B cell (primary cell): ENCODE data around the gene RNF135. TPM values are rescaled to one million over a fixed set of nuclear protein-coding genes. Genes with fewer than 3 reads are reported as not detected.

Source experiments
- ATAC-seq: fragments of 200-7000 bp; cut with Tn5 transposase; one replicate; pipeline ENCODE4 v1.10.0; 2021; ENCODE audit warnings: low read depth, mild to moderate bottlenecking, moderate number of reproducible peaks, moderate library complexity
- CTCF ChIA-PET: fragments of 350-600 bp; sonication (Branson Sonifier 250); formaldehyde crosslinking; loops from one replicate; lab custom pipeline; 2021; ENCODE audit warnings: antibody characterized with exemption, inconsistent platforms; lab: Charles Lee
- POLR2A ChIA-PET: fragments of 350-600 bp; sonication (Branson Sonifier 250); formaldehyde crosslinking; loops from one replicate; lab custom pipeline; 2021; ENCODE audit warnings: antibody characterized with exemption; lab: Charles Lee
- DNase-seq: peaks from one replicate; pipeline ENCODE4 v3.0.0; 2013
- H2AFZ ChIP-seq: 2 replicates; pipeline ENCODE4 v1.6.1; 2012; ENCODE audit warnings: mild to moderate bottlenecking, low read depth, low read length; ENCODE audit not compliant: insufficient read depth, poor library complexity, severe bottlenecking
- H3K27ac ChIP-seq, 2 donors: 1 replicate in 1 of 2; 2 replicates in 1 of 2; pipeline ENCODE4 v1.5.1; 2012 to 2013; ENCODE audit warnings: low read length in 2 of 2, mild to moderate bottlenecking in 2 of 2, moderate library complexity in 1 of 2
- H3K27me3 ChIP-seq, 4 experiments: fragments of 200-600 bp in 1 of 4; sonication (generic) in 1 of 4; replicated peaks in 1 of 4; 1 replicate in 2 of 4; 2 replicates in 2 of 4; pipeline versions ENCODE4 v1.6.1 to v1.7.0; 2013 to 2016; ENCODE audit warnings: low read length in 3 of 4, mild to moderate bottlenecking in 2 of 4, mixed read lengths in 1 of 4, moderate library complexity in 1 of 4; ENCODE audit not compliant: insufficient read depth in 4 of 4, control insufficient read depth in 3 of 4; ENCODE audit errors: control extremely low read depth in 1 of 4
- H3K36me3 ChIP-seq, 2 experiments: replicated peaks in 1 of 2; 1 replicate in 1 of 2; 2 replicates in 1 of 2; pipeline versions ENCODE4 v1.6.1 to v1.7.1; 2013; ENCODE audit warnings: low read length in 1 of 2; ENCODE audit not compliant: insufficient read depth in 2 of 2, control insufficient read depth in 1 of 2; ENCODE audit errors: control extremely low read depth in 1 of 2, extremely low read depth in 1 of 2
- H3K4me1 ChIP-seq, 2 donors: fragments of 200-600 bp in 1 of 2; sonication (generic) in 1 of 2; 1 replicate in 1 of 2; 2 replicates in 1 of 2; pipeline versions ENCODE4 v1.5.1 to v1.6.1; 2013 to 2017; ENCODE audit warnings: low read length in 2 of 2; ENCODE audit not compliant: control insufficient read depth in 2 of 2, insufficient read depth in 2 of 2
- H3K4me2 ChIP-seq: replicated peaks from 2 replicates; pipeline ENCODE3; 2012; ENCODE audit warnings: mild to moderate bottlenecking, low read depth, low read length; ENCODE audit not compliant: poor library complexity, severe bottlenecking
- H3K4me3 ChIP-seq, 5 experiments: fragments of 200-600 bp in 1 of 5; sonication (generic) in 1 of 5; 1 replicate in 3 of 5; 2 replicates in 2 of 5; pipeline versions ENCODE4 v1.5.1 to v1.7.0; 2011 to 2016; ENCODE audit warnings: low read length in 4 of 5, mild to moderate bottlenecking in 4 of 5, low read depth in 2 of 5, control low read depth in 1 of 5, moderate library complexity in 1 of 5; ENCODE audit not compliant: insufficient read depth in 1 of 5; ENCODE audit errors: control extremely low read depth in 1 of 5, extremely low read depth in 1 of 5
- H3K79me2 ChIP-seq: fragments of 200-600 bp; sonication (generic); one replicate; pipeline ENCODE4 v1.6.0; 2016; ENCODE audit warnings: low read length; ENCODE audit not compliant: control insufficient read depth, insufficient read depth
- H3K9ac ChIP-seq: fragments of 200-600 bp; sonication (generic); 2 replicates; pipeline ENCODE4 v1.6.1; 2017; ENCODE audit warnings: mild to moderate bottlenecking, low read length, moderate library complexity
- H3K9me3 ChIP-seq, 3 donors: one replicate each; pipeline versions ENCODE4 v1.6.1 to v1.7.1; 2013; ENCODE audit warnings: low read length in 2 of 3; ENCODE audit not compliant: control insufficient read depth in 2 of 3, insufficient read depth in 1 of 3; ENCODE audit errors: control extremely low read depth in 1 of 3
- H4K20me1 ChIP-seq: 2 replicates; pipeline ENCODE4 v1.6.0; 2012; ENCODE audit warnings: mild to moderate bottlenecking, low read length; ENCODE audit not compliant: insufficient read depth, control insufficient read depth, poor library complexity, severe bottlenecking
- H3K27ac Mint-ChIP-seq: one replicate; pipeline ENCODE4 v1.8.0; 2021; ENCODE audit warnings: mixed read lengths
- H3K27me3 Mint-ChIP-seq: one replicate; pipeline ENCODE4 v1.8.0; 2021; ENCODE audit warnings: mixed read lengths
- H3K4me1 Mint-ChIP-seq: one replicate; pipeline ENCODE4 v1.8.0; 2021; ENCODE audit warnings: mixed read lengths
- H3K4me3 Mint-ChIP-seq: one replicate; pipeline ENCODE4 v1.8.0; 2021; ENCODE audit warnings: mixed read lengths
- H3K9me3 Mint-ChIP-seq: one replicate; pipeline ENCODE4 v1.8.0; 2022; ENCODE audit warnings: mixed read lengths; ENCODE audit not compliant: insufficient read depth
- EZH2 ChIP-seq: IDR thresholded peaks from 2 replicates; pipeline ENCODE4 v1.6.1; 2012; ENCODE audit warnings: borderline replicate concordance, low read depth, mild to moderate bottlenecking, moderate library complexity, low read length; ENCODE audit not compliant: insufficient read depth, poor library complexity, severe bottlenecking
- WGBS: methylation state at CpG from one replicate; pipeline ENCODE4 v1.1.5; 2013; ENCODE audit warnings: missing lambda C conversion rate; ENCODE audit not compliant: insufficient coverage; 5-methylcytosine and 5-hydroxymethylcytosine counted together
- intact Hi-C: fragments of 100-400 bp; cut with micrococcal nuclease; formaldehyde crosslinking; loops from one replicate; pipeline ENCODE4 v1.10.0; 2022
- polyA plus RNA-seq: library from polyadenylated mRNA; depleted of rRNA; stranded (reverse); fragments of >200 nt; gene quantifications from 2 replicates; pipeline ENCODE4 v1.2.3, GENCODE V29; 2012
- total RNA-seq, 2 donors: library from RNA; stranded (reverse); fragments of 120-200 nt in 1 of 2; gene quantifications; 1 replicate in 1 of 2; 2 replicates in 1 of 2; pipeline versions ENCODE4 v1.2.3 to v1.2.4, GENCODE V29; 2013 to 2022
- TF ChIP-seq, protein P1 (sequence below): fragments of 200-600 bp; IDR thresholded peaks from one replicate; pipeline ENCODE4 v1.8.0; 2022; ENCODE audit warnings: antibody characterized with exemption, mild to moderate bottlenecking

Gene RNF135
- total and polyA plus RNA-seq, 2 donors (not counting 1 experiment from before 2014, with no cell fraction given) = 23.4 to 24.2 TPM

GRCh38 chr17:30981531-30982519, 11.0 kb downstream of the RNF135 start:
- Mint-ChIP-seq H3K4me1 (peaks cover 19% of the 10 kb centered on the region), H3K4me3 (no peak overlapping the region), H3K9me3 (peaks cover under 1% of the 10 kb centered on the region), H3K27me3 (no peaks in the 10 kb centered on the region), H3K27ac (peak overlapping the region; percentile 21)
- ChIA-PET POLR2A (no interaction called here), CTCF (no interaction called here)
- Histone ChIP-seq H3K27me3 (no peaks in the 10 kb centered on the region), H3K79me2 (peaks cover 36% of the 10 kb centered on the region), H3K9me3 (no peaks in the 10 kb centered on the region), H4K20me1 (peaks cover 11% of the 10 kb centered on the region), H3K27ac (no peak overlapping the region), H3K9ac (no peak overlapping the region), H3K4me3 (no peak overlapping the region), H3K36me3 (peaks cover 4 to 19% of the 10 kb centered on the region in 2 experiments), H3K4me1 (no peaks in the 10 kb centered on the region), H2AFZ (no peak overlapping the region), H3K4me2 (no peak overlapping the region)
- intact Hi-C loops = no loop called here
- TF ChIP-seq, protein P1, sequence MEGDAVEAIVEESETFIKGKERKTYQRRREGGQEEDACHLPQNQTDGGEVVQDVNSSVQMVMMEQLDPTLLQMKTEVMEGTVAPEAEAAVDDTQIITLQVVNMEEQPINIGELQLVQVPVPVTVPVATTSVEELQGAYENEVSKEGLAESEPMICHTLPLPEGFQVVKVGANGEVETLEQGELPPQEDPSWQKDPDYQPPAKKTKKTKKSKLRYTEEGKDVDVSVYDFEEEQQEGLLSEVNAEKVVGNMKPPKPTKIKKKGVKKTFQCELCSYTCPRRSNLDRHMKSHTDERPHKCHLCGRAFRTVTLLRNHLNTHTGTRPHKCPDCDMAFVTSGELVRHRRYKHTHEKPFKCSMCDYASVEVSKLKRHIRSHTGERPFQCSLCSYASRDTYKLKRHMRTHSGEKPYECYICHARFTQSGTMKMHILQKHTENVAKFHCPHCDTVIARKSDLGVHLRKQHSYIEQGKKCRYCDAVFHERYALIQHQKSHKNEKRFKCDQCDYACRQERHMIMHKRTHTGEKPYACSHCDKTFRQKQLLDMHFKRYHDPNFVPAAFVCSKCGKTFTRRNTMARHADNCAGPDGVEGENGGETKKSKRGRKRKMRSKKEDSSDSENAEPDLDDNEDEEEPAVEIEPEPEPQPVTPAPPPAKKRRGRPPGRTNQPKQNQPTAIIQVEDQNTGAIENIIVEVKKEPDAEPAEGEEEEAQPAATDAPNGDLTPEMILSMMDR = no peak
- TF ChIP-seq EZH2 = no peak
- no peak for DNase-seq
- ATAC-seq = no peak
- 98% methylated on average over 6 of the region's 8 CpGs for WGBS

GRCh38 chr17:30982855-30983254, 12.0 kb downstream of the RNF135 start:
- intact Hi-C loops = no loop called here
- CTCF ChIA-PET = no interaction called here

More at GRCh38 chr17:30982855-30983254, 12.0 kb downstream of the RNF135 start:
- no peak for ATAC-seq
- H3K4me2 ChIP-seq = no peak overlapping the region
- no peak overlapping the region for H3K4me3 Mint-ChIP-seq
- no peaks in the 10 kb centered on the region for H3K9me3 Mint-ChIP-seq
- peaks cover 26% of the 10 kb centered on the region for H3K79me2 ChIP-seq
- no peak overlapping the region for H3K27ac Mint-ChIP-seq
- H3K27me3 ChIP-seq = no peaks in the 10 kb centered on the region
- no peak overlapping the region for H3K27ac ChIP-seq
- POLR2A ChIA-PET = no interaction called here
- H3K4me3 ChIP-seq = no peak overlapping the region
- WGBS = 57% methylated on average over 1 of the region's 1 CpG
- H3K9me3 ChIP-seq = no peaks in the 10 kb centered on the region
- TF ChIP-seq, protein P1 = no peak
- no peak for TF ChIP-seq EZH2
- no peak for DNase-seq
- no peaks in the 10 kb centered on the region for H3K4me1 ChIP-seq
- peaks cover 4 to 26% of the 10 kb centered on the region in 2 experiments for H3K36me3 ChIP-seq
- no peaks in the 10 kb centered on the region for H3K27me3 Mint-ChIP-seq
- H3K9ac ChIP-seq = no peak overlapping the region
- H3K4me1 Mint-ChIP-seq = peaks cover 17% of the 10 kb centered on the region
- peaks cover 11% of the 10 kb centered on the region for H4K20me1 ChIP-seq
- no peak overlapping the region for H2AFZ ChIP-seq
